ENCODE data around the gene LEFTY1.

The LEFTY1 gene

DNA sequence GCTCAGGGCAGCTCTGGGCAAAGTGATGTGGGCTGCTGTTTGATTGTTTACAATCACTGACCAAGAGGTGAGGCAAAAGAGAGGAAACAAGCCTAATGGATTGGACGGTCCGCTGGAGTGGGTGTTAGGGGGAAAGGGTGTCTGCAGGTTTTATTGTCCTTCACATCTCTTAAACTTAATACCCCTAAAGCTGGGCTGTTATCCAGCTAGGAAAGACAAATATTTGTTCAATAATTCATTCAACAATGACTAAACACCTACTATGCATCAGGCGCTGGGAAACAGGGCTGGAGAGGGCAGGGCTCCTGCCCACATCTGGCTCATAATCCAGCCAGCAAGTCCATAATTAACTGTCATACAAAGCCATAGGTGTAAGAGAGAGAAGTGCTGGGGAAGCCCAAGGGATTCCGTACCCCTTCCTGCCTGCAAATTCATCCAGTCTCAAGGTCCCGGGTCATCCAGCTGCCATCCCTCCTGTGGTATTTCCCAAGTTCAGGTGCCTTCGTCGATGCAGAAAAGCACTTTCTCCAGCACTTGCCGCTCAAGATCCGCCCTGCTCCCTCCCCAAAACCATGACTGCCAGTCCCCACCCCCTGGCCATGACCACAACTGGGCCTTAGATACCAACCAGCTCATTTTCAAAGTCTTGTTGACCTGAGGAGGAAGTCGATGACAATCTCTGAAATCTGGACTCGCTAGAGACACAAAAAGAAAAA is 17.4 kb downstream of the LEFTY1 start:
- no peak for DNase-seq (ENCODE audit: low spot score)

DNA sequence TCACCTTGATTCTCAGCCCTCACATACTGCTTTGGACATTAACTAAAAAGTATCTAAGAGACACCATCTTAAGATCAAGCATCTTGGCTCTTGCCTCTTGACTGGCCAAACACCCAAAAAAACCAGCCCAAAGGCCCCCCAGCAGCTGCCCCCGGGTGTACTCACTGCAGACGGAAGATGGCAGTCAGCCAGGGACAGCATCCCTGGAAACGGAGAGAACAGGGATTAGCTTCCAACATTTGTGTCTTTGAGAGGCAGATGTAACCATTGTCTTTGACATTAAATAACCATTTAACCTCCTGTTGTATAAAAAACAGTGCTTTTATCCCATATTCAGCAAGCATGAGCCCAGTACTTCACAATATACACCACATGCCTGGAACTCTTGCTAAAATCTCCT is 18.0 kb downstream of the LEFTY1 start:
- no peak for DNase-seq (ENCODE audit: low spot score)

DNA sequence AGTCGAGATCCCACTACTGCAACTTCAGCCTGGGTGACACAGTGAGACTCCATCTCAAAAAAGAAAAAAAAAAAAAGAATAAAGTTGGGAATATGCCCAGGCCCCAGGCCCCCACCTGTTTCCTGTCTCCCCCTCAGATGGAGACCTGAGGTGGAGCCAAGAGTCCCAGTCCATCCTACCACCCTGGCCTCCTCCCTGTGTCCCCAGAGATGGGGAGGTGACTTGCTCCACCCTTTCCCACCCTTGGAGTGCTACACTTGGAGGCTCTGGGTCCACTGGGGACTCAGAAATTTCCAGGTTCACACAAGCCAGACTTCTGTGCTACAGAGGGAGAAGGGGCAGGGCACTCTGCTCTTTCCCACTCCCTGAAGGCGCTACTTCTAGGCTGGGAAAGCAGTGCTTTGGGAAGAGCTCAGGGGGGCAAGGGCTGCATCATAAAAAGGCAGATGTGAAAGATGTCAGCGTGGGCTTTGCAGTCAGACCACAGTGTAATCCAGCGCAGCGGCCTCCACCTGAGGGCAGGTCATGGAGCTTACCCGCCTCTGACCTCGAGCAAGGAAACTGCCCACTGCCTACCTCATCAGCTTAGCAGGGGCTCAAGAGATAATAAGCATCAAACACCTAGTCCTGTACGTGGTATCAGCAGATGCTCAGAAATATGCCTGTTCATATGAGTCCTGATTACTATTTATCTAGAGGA is 20.2 kb downstream of the LEFTY1 start:
- no peak for DNase-seq (ENCODE audit: low spot score)

DNA sequence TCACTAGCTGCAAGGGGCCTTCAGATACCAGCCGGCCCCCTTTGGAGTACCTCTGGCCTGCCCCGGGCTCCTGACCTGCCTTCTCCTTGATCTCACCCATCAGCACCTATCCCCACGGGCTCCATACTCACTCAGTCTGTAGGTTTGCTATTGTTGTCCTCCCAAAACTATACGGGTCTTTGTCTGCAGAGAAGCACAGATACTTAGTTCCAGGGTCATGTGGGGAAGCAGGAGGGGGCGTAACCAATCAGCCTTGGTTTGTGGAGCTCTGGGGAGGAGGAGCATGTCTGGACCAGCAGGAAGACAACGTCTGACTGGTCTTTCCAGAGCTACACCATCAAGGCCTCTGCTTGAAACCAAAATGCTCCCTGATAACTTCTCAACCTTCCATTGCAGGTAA is 22.0 kb downstream of the LEFTY1 start:
- no peak for DNase-seq (ENCODE audit: low spot score)

DNA sequence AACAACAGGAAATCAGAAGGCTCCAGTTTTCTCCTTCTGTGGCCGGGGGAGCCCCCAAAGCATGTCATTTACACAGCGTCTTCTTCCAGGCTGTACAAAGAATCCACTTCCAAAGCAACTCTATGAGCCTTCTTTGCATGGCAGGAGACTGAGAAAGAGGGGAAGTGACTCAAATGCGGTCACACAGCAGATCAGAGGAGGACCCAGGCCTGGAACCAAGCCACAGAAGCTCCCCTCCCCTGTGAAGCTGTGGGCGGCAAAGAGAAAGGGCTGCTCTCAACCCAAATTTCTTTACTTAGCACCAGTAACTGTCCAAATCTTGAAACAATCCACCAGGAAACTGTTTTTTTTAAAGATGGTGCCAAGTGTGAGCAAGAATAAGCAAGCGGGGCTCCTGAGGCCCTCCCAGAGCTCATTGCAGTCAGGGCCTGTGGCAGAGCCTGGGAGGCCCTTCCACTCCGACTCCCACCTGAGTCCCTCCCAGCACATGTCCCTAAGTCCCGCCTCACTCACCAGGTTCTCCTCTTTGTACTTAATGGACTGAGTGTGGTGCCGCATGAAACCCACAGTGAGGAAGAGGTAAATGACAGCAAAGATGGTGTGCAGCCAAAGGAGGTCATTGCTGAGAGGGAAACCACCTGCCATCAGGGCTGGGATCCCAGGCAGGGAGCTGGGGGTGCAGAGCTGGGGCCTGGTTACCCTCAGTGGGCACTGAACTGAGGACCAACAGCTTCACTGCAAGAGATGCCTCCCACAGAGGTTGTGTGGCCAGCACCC is 22.7 kb downstream of the LEFTY1 start:
- DNase-seq (ENCODE audit: low spot score), result peak; percentile 29

DNA sequence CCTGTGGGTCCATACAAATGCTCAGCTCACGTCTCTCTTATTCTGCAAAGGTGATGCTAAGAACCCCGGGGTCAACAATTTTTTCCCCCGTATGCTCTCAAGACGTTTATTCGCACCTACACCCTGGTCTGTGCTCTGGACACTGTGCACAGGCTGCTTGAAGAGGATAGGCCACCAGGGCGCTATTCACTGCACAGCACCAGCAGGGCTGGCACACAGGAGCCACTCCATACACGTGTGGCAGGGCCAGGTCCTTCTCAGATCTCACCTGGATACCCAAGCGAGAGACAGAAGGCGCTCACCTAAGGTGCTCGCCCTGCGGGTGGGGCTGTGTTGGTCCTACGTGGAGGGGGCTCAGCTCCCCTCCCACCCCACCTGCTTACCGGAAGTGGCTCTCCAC is 23.4 kb downstream of the LEFTY1 start:
- DNase-seq (ENCODE audit: low spot score), result no peak

DNA sequence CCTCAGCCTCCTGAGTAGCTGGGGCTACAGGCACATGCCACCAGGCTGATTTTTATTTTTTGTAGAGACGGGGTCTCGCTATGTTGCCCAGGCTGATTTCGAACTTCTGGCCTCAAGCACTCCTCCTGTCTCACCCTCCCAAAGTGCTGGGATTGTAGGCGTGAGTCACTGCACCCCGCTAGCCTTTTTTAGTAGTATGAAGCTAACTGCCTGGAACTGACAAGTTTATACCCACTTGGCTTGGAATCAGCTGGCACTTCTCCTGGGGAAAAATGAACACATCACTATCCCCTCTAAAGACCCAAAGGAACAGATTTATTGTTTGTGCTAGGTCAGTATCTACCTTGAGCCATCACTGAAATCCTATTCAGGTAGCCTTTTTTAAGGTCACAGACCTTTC is 25.8 kb downstream of the LEFTY1 start:
- DNase-seq (ENCODE audit: low spot score), result no peak

DNA sequence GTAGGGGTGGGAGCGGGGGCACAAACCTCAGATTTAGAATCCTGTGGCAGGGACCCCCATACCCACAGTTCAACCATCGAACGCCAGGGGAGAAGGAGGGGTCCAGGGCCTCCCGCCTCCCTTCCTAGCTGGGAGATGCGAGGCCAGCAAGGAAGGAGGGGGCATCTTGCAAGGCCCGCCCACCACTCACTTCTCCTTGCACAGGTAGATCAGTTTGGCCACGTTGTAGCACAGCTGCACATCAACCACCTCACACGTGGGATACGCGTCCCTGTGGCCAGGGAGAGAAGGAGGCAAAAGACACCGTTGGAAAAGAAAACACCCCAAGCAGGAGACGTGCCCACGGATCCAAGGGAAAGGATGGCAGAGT is 26.4 kb downstream of the LEFTY1 start:
- no peak for DNase-seq (ENCODE audit: low spot score)

DNA sequence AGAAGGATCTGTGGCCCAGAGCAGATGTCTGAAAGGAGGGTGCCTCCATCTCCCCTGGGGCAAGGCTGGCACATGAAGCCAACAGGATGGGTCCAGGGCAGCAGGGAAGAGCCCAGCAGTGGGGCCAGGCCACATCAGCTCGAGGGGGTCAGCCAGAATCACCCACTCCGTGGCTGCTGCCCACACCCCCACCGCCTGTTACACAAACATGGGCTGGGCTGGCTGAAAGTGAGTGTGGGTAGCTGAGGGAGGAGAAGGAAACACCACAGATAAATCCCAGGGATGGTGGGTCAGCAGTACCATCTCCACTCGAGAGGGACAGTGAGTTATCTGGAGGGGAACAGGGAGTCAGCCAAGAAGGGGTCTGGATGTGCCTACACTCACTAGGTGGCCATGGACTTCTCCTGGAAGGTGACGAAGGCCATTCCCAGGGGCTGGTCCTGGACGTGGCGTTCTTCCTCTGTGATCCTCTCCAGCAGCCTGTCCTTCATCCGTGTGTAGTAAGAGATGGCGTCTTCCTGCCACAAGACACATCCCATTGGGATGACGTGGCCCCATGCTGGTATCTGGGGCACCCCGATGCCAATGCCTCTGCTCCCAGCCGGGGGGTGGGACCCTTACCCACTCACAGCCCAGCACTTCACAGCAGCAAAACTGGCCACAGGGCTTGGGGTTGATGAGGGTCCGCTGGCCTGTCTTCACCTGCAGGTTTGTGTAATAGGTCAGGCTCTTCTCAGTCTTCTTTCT is 26.9 kb downstream of the LEFTY1 start:
- DNase-seq (ENCODE audit: low spot score), result no peak

DNA sequence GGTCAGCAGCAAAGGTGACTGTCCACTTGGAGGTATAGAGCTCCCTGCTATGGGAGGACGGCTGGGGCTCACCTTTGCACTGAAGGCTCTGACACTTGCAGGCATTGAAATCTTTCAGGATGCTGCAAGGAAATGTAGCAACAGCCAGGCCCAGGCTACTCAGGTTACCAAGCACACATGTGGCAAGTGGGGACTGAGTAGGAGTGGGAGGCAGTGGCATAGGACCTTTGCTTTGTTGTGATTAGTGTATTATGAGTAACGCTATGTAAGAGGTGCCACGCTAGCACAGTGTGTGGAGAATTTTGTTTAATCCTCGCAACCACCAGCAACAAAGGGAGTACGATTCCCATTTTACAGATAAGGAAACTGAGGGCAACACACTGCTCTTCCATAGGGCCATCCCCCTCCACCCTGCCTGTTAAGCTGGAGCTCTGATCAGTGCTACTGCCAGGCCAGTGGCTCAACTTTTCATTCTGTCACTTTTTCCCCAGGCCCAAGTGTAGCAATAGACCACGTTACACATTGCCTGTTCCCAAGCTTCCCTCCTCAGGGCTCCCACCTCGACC is 28.0 kb downstream of the LEFTY1 start:
- no peak for DNase-seq (ENCODE audit: low spot score)

DNA sequence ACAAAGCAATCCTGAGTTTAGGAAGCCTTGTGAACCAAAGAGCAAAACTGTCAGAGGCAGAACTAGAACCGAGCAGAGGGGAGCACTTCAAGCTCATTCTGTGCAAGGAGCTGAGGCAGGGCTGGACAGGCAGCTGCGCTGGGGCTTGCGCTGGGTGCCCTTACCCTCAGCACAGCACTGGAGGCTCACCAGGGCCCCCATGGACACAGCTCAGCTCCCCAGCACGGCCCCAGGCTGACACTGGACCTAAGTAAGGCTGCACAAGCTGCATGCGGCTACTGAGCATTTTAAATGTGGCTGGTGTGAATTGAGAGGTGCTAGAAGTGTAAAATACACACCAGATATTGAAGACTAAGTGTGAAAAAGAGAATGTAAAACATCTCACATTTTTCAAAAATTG is 28.8 kb downstream of the LEFTY1 start:
- no peak for DNase-seq (ENCODE audit: low spot score)

DNA sequence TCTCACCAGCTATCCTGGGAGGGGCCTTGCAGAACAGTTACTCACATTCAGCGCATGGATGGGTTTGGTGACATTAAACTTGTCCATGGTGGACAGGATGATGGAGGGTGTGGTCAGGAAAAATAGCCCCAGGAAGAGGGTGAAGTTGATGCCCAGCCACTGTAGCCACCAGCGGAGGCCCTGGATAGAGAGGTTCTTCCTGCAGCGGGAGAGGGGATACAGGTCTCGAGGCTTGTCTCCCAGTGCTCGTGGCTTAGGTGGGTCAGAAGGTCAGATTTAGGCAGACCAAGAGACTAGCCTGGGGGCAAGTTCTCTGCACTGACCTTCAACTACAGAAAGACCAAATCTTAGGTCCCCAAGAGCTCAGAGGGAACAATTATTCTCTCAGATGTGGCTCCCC is 29.8 kb downstream of the LEFTY1 start:
- no peak for DNase-seq (ENCODE audit: low spot score)

DNA sequence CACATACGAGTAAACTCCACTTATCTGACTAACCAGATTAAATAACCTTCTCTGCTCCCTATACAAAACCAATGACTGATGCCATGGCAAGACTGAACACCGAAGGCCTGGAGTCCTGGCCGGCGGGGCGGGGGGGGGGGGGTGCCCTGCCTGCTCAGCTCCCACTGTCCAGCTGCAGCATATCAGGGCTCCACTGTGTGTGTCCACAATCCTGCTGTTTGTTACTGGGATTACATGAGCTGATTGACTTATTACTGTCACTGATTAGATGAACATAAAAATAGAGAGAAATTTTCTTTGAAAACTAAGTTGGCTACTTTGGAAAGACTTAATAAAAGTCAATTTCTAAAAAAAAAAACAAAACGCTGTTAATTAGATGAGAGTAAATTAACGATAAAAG is 31.7 kb downstream of the LEFTY1 start:
- DNase-seq (ENCODE audit: low spot score), result no peak

DNA sequence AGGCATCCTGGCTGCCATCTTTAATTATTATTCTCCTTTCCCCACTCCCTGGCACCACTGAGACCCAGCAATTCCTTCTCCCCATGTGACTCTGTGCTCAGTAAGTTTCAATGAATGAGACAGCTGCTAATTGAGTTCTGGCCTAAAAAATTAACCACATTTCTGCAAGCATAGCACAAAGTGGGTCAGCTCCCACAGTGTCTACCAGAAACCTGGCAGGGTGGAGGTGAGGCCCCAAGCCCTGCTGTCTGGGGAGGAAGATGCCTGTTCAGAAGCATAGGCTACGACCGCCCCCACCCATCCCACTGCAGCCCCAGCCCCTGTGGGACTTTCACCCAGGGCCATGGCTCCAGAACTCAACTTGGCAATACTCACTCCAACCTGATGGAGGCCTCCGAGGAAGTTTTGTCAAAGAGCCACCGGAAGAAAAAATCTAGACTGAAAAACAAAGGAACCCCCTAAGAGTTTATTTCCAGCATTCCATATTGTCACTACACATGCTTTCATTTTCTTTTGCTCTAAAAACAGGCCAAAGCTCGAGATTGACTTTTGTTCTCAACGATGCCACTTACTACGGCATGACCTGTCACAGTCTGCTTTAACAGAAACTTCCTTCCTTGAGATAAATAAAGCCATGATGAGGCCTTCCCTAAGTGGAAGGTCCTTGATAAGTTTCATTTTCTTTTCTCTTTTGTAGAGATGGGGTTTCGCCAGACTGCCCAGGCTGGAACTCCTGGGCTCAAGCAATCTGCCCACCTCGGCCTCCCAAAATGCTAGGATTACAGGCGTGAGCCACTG is 33.2 kb downstream of the LEFTY1 start:
- DNase-seq (ENCODE audit: low spot score), result no peak

DNA sequence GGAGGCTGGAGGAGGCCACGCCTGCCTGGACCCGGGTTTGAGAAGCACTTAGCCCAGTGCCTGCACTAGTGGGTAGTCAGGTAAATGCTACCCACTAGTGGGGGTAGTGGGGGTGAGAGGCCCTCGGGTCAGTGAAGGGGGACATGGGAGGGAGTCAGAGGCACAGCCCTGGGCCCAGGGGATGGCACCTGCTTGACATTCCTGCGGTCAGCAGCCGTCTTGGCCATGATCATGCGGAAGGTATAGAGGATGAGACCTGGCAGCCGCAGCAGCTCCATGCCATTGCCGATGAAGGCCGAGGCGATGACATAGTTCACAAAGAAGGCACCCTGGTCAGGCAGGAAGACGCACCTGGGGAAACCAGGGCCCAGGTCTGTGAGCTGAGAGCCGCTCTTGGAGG is 35.5 kb downstream of the LEFTY1 start:
- DNase-seq (ENCODE audit: low spot score), result no peak

DNA sequence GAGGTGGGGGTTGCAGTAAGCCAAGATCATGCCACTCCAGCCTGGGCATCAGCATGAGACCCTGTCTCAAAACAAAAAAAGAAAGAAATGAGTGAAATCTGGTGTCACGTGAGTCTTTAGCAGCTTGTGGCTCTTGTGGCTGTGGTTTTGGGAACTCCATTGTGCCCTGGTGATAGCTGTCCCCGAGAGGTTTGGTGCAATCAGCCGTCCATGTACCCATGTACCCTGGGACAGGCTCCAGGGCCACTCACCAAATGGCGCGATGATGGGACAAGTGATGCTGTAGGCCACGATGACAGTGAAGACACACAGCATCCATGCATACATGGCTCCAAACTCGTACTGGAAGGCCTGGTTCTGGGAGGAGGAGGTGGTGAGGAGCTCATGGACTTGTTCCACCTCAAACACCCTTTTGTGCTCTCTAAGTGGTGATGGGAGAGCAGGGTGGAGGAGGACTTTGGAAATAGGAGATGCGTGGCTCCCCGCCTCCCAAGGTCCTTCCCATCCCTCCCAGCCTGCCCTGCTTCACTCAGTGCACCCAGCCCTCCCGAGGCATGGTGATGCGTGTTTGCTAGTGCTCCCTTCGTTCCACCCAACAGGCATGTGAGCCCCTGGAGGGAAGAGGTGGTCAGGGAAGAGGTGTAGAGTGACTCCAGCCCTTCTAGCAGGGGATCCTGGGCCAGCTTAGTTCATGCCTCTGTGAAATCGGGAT is 36.4 kb downstream of the LEFTY1 start:
- DNase-seq (ENCODE audit: low spot score), result no peak

DNA sequence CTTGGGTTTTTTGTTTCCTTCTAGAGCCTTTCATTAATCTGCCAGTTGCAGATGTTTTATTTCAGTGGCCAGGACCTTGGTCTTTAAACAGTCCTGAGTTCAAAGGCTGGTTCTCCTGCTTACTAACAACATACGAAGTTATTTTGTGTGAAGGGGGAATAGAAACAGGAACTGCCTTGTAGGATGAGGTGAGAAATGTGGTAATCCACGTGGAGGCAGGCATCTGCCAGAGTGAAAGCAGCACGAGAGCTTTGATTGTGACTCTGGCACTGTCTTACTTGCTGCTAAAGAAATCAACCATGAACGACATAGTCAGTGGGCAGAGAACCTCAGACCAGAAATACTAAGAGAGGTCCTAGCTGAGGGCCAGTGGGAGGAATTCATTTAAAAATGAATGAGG is 37.1 kb downstream of the LEFTY1 start:
- peak; percentile 64 for DNase-seq (ENCODE audit: low spot score)

DNA sequence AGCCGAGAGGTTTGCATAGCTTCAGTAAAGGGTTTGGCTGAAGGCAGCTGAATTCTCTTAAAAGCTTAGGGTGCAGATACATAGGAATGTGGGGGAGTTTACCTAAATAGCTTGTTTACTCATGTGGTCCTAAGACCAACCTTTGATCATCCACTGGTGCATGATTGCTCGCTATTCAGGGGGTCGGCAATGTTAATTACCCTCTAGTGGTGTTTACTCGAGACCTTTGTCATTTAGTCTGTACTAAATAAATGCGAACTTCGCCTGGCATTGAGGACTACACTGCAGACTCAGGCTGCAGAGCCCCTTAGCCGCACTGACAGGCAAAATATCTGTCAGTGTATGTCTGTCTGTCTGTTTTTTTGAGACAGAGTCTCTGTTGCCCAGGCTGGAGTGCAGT is 38.6 kb downstream of the LEFTY1 start:
- no peak for DNase-seq (ENCODE audit: low spot score)

DNA sequence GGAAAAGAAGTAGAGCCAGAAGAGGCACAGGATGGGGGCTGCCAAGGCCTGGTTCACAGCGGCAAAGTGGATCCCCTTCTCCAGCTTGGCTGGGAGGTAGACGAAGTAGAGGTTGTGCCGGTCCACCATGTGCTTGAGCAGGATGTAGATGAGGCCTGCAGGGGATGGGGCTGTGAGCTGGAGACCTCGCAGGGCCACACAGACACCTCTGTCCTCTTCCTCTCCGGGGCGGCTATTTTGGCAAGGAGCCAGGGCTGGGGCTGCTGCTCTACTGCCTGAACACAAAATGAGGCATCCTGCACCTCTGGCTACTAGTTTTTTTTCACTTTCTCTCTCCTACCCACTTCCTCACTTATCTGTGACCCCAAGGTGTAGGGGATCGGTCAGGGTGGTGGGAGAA is 39.0 kb downstream of the LEFTY1 start:
- DNase-seq (ENCODE audit: low spot score), result no peak

DNA sequence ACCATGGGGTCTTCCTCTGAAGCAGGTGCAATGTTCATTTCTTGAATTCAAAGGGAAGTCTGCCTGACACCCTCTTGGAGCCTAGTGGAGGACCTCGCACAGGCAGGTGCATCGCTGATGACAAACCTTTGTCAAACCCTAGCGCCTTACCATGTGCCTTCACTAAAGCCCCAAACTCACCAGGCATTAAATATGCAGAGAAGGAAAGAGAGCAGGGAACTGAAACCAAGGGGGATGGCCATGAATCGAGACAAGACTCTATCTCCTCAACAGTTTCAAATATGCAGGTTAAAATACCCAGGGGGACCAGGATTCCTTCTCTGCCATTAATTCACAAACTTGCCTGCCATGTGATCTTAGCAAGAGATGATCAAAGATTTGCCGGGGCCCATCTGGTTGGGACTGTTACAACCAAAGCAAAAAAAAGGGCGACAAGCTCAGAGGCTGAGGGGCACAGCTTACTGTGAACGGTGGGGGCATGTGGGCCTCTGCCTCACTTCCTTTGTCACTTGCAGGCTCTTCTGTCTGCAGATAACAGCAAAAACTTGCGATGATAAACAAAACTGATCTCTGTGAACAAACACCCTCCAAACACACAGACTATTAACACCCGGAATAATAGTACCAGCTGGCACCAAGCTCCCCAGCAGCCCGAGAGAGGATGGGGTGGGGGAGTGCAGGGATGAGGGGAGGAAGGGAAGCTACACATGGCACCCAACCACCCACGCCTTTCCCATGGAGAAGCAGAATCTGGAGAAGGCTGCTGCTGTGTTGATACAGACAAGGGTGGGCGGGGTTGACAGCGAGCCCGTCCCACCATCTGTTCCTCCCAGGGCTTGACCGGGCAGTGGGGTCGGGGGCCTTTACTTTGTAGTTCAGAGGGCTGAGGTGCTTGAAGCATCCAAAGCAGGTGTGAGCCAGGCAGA is 40.7 kb downstream of the LEFTY1 start:
- DNase-seq (ENCODE audit: low spot score), result peak; percentile 82

All from NAMALWA (cell line).